NCI-H2107 (cell line): ENCODE data around the gene KCTD7.
"Not testable (repeated sequence)": the region's sequence is repeated elsewhere in the genome, so short reads cannot be mapped to it uniquely, and the experiment has no call there.

Experiments
- DNase-seq: peaks from one replicate; lab custom pipeline; 2025; lab: John Stamatoyannopoulos, UW

The KCTD7 gene

GRCh38 chr7:66682350-66683093 lies 53.8 kb downstream of the KCTD7 start:
- DNase-seq: no peak

GRCh38 chr7:66683094-66683769 lies 54.6 kb downstream of the KCTD7 start:
- not testable (repeated sequence) for DNase-seq

- no peak for DNase-seq
Observed at GRCh38 chr7:66683770-66684123, 55.1 kb downstream of the KCTD7 start.

GRCh38 chr7:66685663-66686062 lies 57.0 kb downstream of the KCTD7 start:
- not testable (repeated sequence) for DNase-seq

GRCh38 chr7:66687186-66687585 lies 58.5 kb downstream of the KCTD7 start:
- no peak for DNase-seq

- not testable (repeated sequence) for DNase-seq
Observed at GRCh38 chr7:66687672-66688071, 59.0 kb downstream of the KCTD7 start.

- no peak for DNase-seq
Observed at GRCh38 chr7:66689081-66689480, 60.4 kb downstream of the KCTD7 start.

GRCh38 chr7:66693331-66693730 lies 64.7 kb downstream of the KCTD7 start:
- DNase-seq: no peak
